ENCODE data around the gene DHRS3.

- no peak for TF ChIP-seq CTCF (IDR thresholded peaks at IDR 0.05 in 8 of 11, conservative IDR thresholded peaks at IDR 0.05 in 3 of 11)
- TF ChIP-seq POLR2A (IDR thresholded peaks at IDR 0.05): no peak
- no peak for TF ChIP-seq POLR2AphosphoS5 (IDR thresholded peaks at IDR 0.05)
Observed at GRCh38 chr1:12620488-12620865, 2.5 kb upstream of the DHRS3 start.

Measured in spleen (tissue), 7 donors.